Gastrocnemius medialis (tissue), 4 donors: ENCODE results near the gene MICU1. TPM values are rescaled to one million over a fixed set of nuclear protein-coding genes. Genes with fewer than 3 reads are reported as not detected.
A peak's percentile ranks its signal among the peaks of the same experiment; 100 is the strongest.

ENCODE experiments used
- ATAC-seq, 2 donors: fragments of 150-250 bp; one replicate each; pipeline ENCODE4 v1.9.1; 2016
- DNase-seq, 2 donors: peaks; one replicate each; pipeline ENCODE4 v3.0.0-alpha.2; 2019
- H3K27ac ChIP-seq, 4 donors: fragments of 200-600 bp; sonication (generic); 1 replicate in 1 of 4; 2 replicates in 3 of 4; pipeline ENCODE4 v1.5.1; 2016 to 2018; ENCODE audit warnings: mild to moderate bottlenecking in 2 of 4, moderate library complexity in 1 of 4
- H3K27me3 ChIP-seq, 3 donors: fragments of 200-600 bp; sonication (generic) in 2 of 3; 1 replicate in 1 of 3; 2 replicates in 2 of 3; pipeline versions ENCODE4 v1.5.1 to v1.6.0; 2016 to 2019; ENCODE audit warnings: mild to moderate bottlenecking in 1 of 3, moderate library complexity in 1 of 3
- H3K36me3 ChIP-seq, 2 donors: fragments of 200-600 bp; sonication (generic) in 1 of 2; one replicate each; pipeline ENCODE4 v1.5.1; 2017 to 2018
- H3K4me1 ChIP-seq, 2 donors: fragments of 200-600 bp; sonication (generic) in 1 of 2; one replicate each; pipeline ENCODE4 v1.5.1; 2016 to 2017; ENCODE audit warnings: mild to moderate bottlenecking in 2 of 2
- H3K4me3 ChIP-seq, 4 donors: fragments of 200-600 bp; sonication (generic) in 3 of 4; 1 replicate in 1 of 4; 2 replicates in 3 of 4; pipeline ENCODE4 v1.5.1; 2016 to 2019; ENCODE audit warnings: mild to moderate bottlenecking in 2 of 4
- H3K9me3 ChIP-seq, 3 donors: fragments of 200-600 bp; sonication (generic) in 2 of 3; 1 replicate in 1 of 3; 2 replicates in 2 of 3; pipeline ENCODE4 v1.5.1; 2016 to 2019
- POLR2A ChIP-seq, 2 donors: fragments of 450-650 bp; IDR thresholded peaks; one replicate each; pipeline ENCODE4 v1.6.1; 2017; ENCODE audit warnings: antibody characterized with exemption in 2 of 2, mild to moderate bottlenecking in 2 of 2, moderate library complexity in 2 of 2
- in situ Hi-C, 4 donors: fragments of 200-750 bp; cut with MboI; loops; one replicate each; pipeline versions ENCODE4 v1.15.0 to v1.8.0; 2017; ENCODE audit warnings: low sequenced_read_pairs in 4 of 4
- intact Hi-C: fragments of 100-400 bp; cut with DNase I; formaldehyde crosslinking; loops from one replicate; pipeline ENCODE4 v1.15.1; 2023; ENCODE audit warnings: low total_unique reads
- total RNA-seq, 4 donors: library from RNA; depleted of rRNA; stranded (reverse); fragments of >200 nt; gene quantifications; one replicate each; pipeline versions ENCODE4 v1.1.0 to v1.2.3, GENCODE V29; 2016
- TF ChIP-seq, protein P1 (sequence below), 5 experiments: fragments of 450-650 bp in 3 of 5; fragments of 200-600 bp in 2 of 5; sonication (generic) in 2 of 5; IDR thresholded peaks in 4 of 5; conservative IDR thresholded peaks in 1 of 5; 1 replicate in 4 of 5; 2 replicates in 1 of 5; pipeline ENCODE4 v1.5.1; 2016 to 2019; ENCODE audit warnings: antibody characterized with exemption in 5 of 5, mild to moderate bottlenecking in 3 of 5, moderate library complexity in 3 of 5

The MICU1 gene
- total RNA-seq, 4 donors from 2014 or later, result 42.7 to 62.2 (median 51.9) TPM

DNA sequence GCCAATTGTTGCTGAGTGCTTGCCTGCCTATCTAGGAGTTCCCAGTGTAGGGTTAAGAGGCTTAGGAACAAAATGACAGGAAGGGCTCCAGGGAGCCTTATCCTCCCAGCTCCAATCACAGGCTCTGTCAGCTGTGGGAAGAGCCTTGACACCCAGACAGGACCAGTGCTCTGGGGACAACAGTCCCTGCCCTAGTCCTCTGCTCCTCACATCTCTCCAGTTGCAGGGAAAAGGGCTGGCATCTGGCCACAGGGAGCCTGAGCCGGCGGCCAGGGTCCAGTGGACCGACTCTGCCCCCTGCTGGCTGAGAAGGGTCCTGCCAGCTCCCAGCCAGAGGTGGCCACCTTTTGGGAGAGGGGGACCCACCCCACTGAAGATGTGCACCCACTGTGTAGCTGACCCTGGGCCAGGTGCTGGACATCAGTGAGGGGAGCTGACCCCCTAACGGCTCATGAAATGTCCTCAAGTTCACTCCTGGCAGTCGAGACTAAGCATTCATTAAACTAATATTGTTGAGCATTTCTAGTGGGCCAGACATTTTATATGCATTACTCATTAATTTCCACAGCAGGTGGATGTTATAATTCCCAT lies 288.7 kb downstream of the MICU1 start:
- Histone ChIP-seq H3K4me1 (peaks cover 35 to 49% of the 10 kb centered on the region in 2 donors), H3K9me3 (no peaks in the 10 kb centered on the region), H3K4me3 (no peak overlapping the region), H3K27me3 (no peaks in the 10 kb centered on the region), H3K27ac (peak overlapping the region; percentile 85 to 95 (median 90)), H3K36me3 (peaks cover 0 to 56% of the 10 kb centered on the region in 2 donors)
- intact Hi-C loops (loop anchor here (2.0 to 10.0 kb wide), 5 partner anchors 114 to 442 kb away; no protein-coding TSS in a partner anchor), in situ Hi-C loops (loop anchor here (5.0 to 25.0 kb wide), 7 partner anchors 122 to 382 kb away; partner anchors contain the start of genes CHST3 (in 3 of the 4), ANAPC16 (in 2 of the 4) and ASCC1 (in 2 of the 4))
- ATAC-seq (peak; percentile 32 to 49), DNase-seq (peak; percentile 62 to 85)
- TF ChIP-seq, protein P1, sequence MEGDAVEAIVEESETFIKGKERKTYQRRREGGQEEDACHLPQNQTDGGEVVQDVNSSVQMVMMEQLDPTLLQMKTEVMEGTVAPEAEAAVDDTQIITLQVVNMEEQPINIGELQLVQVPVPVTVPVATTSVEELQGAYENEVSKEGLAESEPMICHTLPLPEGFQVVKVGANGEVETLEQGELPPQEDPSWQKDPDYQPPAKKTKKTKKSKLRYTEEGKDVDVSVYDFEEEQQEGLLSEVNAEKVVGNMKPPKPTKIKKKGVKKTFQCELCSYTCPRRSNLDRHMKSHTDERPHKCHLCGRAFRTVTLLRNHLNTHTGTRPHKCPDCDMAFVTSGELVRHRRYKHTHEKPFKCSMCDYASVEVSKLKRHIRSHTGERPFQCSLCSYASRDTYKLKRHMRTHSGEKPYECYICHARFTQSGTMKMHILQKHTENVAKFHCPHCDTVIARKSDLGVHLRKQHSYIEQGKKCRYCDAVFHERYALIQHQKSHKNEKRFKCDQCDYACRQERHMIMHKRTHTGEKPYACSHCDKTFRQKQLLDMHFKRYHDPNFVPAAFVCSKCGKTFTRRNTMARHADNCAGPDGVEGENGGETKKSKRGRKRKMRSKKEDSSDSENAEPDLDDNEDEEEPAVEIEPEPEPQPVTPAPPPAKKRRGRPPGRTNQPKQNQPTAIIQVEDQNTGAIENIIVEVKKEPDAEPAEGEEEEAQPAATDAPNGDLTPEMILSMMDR (IDR thresholded peaks at IDR 0.05 in 4 of 5, conservative IDR thresholded peaks at IDR 0.05 in 1 of 5), result peak; percentile 96 to 99 (median 98)
- no peak for TF ChIP-seq POLR2A (IDR thresholded peaks at IDR 0.05)

DNA sequence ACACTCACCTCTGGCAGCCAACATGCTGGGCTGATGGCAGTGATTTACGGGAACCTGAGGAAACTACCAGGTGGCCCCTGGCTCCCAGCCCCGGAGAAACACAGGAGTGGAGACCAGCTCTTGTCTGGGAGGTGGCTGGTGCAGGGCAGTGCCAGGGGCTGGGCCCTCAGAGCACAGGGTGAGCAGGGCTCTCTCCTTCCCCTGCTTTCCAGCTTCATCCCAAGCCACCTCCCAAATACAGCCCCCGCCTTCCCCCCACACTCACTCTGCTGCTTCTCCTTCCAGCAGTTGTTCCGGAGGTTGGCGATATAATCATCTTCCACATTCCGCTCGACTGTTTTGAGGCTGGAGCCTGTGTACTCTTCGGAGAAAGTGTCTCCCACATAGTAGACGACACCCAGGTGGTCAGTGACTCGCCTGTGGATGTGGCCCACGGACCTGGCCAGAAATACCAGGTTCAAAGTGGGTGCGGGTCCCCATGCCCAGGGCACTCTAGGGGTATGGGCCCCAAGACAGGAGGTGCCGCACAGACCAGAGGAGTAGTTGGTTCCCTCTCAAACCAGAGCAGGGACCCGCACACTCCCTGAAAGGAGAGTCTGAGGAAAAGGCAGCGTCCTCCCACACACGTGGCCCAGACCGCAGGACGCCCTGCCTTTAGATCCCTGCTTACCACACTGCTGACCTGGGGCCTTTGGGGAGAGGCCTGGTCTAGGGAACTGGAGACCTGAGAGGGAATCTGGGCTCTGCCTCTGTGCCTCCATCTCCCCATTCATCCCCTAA lies 289.4 kb downstream of the MICU1 start:
- Histone ChIP-seq H3K4me1 (peaks cover 42 to 56% of the 10 kb centered on the region in 2 donors), H3K27me3 (no peaks in the 10 kb centered on the region), H3K4me3 (no peak overlapping the region), H3K27ac (peak overlapping the region; percentile 85 to 95 (median 90)), H3K9me3 (no peaks in the 10 kb centered on the region), H3K36me3 (peaks cover 0 to 49% of the 10 kb centered on the region in 2 donors)
- no peak for ATAC-seq
- no peak for TF ChIP-seq POLR2A (IDR thresholded peaks at IDR 0.05)
- TF ChIP-seq, protein P1 (IDR thresholded peaks at IDR 0.05 in 4 of 5, conservative IDR thresholded peaks at IDR 0.05 in 1 of 5), result no peak
- in situ Hi-C loops, result loop anchor here (5.0 to 25.0 kb wide), 7 partner anchors 122 to 382 kb away; partner anchors contain the start of genes CHST3 (in 3 of the 4), ANAPC16 (in 2 of the 4) and ASCC1 (in 2 of the 4)
- DNase-seq, result peak in 1 of 2 donors; percentile 51
- intact Hi-C loops, result loop anchor here (2.0 to 10.0 kb wide), 5 partner anchors 114 to 442 kb away; no protein-coding TSS in a partner anchor

DNA sequence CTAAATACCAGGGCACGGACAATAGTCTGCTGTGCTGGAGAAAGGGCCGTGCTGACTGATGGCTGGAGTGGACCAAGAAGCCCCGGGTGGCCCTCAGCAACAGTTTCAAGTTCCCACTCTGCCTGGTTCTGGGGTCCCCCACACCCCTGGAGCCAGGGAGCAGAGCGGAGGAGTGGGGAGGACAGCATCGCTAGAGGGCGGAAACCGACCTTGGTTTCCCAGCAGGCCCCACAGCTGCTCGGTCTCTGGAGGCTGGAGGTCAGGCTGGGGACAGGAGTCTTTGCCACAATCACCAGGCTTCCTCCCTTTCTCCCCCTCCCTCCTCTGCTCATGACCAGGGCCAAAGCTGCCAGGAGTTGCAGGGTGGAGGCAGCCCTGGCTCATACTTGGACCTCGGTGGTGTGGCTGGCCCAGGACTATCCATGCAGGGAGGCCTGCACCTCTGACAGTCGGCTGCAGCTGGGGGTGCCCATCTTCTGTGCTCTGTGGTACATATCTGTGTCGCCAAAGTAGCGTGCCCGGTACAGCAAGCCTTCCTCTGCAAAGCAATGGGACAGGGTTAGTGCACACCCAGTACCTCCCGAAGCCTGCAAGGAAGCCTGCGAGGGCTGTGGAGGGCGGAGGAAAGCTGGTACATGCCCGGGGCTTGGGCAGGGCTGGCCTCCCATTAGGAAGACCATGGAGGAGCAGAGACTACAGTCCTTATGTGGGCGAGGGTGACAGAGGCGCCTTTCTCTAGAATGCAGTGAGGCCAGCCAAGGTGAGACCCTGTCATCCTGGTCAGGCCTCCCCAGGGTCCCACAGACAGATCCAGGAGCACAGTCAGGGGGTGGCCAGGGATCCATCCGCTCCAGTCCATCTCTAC lies 290.3 kb downstream of the MICU1 start:
- intact Hi-C loops (loop anchor here (1.0 to 10.0 kb wide), 6 partner anchors 62 to 441 kb away; partner anchors contain the start of gene DDIT4), in situ Hi-C loops (loop anchor here (5.0 to 25.0 kb wide), 7 partner anchors 121 to 381 kb away; partner anchors contain the start of genes CHST3 (in 3 of the 4), ANAPC16 (in 2 of the 4) and ASCC1 (in 2 of the 4))
- TF ChIP-seq, protein P1 (IDR thresholded peaks at IDR 0.05 in 4 of 5, conservative IDR thresholded peaks at IDR 0.05 in 1 of 5), result peak in 1 of 5 experiments; percentile 37
- TF ChIP-seq POLR2A (IDR thresholded peaks at IDR 0.05), result no peak
- DNase-seq (peak; percentile 81 to 93), ATAC-seq (peak; percentile 55 to 70)
- Histone ChIP-seq H3K36me3 (peaks cover 0 to 42% of the 10 kb centered on the region in 2 donors), H3K27ac (peak overlapping the region; percentile 85 to 95 (median 90)), H3K4me1 (peaks cover 49 to 61% of the 10 kb centered on the region in 2 donors), H3K9me3 (no peaks in the 10 kb centered on the region), H3K4me3 (peak overlapping the region in 3 of 4 donors; percentile 11 to 20 (median 19)), H3K27me3 (no peaks in the 10 kb centered on the region)
